GM10266 (cell line): ENCODE results near the gene CA5B.

Experiments
- DNase-seq: peaks from one replicate; pipeline ENCODE4 v3.0.0; 2012; ENCODE audit errors: extremely low spot score
- CTCF ChIP-seq: IDR thresholded peaks from 2 replicates; pipeline ENCODE4 v1.5.1; 2012; ENCODE audit warnings: mild to moderate bottlenecking, low read depth; ENCODE audit not compliant: control insufficient read depth, insufficient read depth; ENCODE audit errors: missing control alignments

Gene CA5B

GRCh38 chrX:15808254-15808653, 70.2 kb downstream of the CA5B start:
- no peak for DNase-seq
- no peak for TF ChIP-seq CTCF

- DNase-seq, result no peak
These were observed 74.3 kb downstream of the CA5B start for GRCh38 chrX:15812192-15812938.

GRCh38 chrX:15813416-15813815, 75.3 kb downstream of the CA5B start:
- TF ChIP-seq CTCF, result no peak
- DNase-seq, result no peak

More at GRCh38 chrX:15812192-15812938, 74.3 kb downstream of the CA5B start:
- TF ChIP-seq CTCF, result no peak

GRCh38 chrX:15814771-15815365, 76.8 kb downstream of the CA5B start:
- TF ChIP-seq CTCF, result no peak
- no peak for DNase-seq

- DNase-seq, result peak; percentile 31
- peak; percentile 43 for TF ChIP-seq CTCF
These were observed 77.8 kb downstream of the CA5B start for GRCh38 chrX:15815779-15816437.

- no peak for DNase-seq
- no peak for TF ChIP-seq CTCF
These were observed 78.4 kb downstream of the CA5B start for GRCh38 chrX:15816438-15816809.

- no peak for TF ChIP-seq CTCF
- DNase-seq, result no peak
These were observed 78.8 kb downstream of the CA5B start for GRCh38 chrX:15816886-15817285.
